Measurements from ENCODE around the gene MRPL24.

DNA sequence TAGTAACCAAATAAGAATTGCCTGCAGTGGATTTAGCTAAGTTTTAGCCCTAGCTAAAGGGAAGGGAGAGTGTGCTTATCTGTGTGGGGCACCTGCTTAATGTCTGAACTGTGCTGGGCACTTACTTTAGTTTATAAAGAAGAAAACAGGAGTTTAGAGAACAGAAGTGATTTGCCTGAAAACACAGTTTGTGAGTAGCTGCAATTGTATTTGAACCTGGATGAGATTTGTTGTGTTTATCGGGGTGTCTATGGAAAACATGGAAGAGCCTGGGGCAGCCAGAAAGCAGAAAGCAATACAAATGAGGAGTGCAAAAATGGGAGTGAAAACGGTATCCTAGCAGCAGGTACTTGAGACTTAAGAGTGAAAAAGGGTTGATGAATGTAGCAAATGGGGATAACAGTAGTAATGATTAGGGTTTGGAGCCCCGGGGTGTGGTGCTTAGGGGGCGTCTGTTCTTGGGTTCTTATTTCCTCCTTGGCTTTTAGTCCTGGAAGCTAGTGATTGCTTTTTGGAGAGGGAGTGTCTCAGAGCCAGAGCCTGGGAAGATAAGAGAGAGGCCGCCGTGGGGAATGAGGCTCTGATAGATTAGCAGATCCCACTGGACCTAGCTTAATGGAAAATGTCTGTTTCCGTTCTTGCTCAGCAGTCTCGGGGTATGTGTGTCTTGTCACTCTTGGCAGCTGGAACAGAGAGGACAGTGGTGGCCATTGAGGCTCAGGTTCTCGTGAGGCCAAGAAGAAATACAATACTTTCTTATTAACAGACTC lies 32.0 kb upstream of the MRPL24 start:
- TF ChIP-seq, protein P1, sequence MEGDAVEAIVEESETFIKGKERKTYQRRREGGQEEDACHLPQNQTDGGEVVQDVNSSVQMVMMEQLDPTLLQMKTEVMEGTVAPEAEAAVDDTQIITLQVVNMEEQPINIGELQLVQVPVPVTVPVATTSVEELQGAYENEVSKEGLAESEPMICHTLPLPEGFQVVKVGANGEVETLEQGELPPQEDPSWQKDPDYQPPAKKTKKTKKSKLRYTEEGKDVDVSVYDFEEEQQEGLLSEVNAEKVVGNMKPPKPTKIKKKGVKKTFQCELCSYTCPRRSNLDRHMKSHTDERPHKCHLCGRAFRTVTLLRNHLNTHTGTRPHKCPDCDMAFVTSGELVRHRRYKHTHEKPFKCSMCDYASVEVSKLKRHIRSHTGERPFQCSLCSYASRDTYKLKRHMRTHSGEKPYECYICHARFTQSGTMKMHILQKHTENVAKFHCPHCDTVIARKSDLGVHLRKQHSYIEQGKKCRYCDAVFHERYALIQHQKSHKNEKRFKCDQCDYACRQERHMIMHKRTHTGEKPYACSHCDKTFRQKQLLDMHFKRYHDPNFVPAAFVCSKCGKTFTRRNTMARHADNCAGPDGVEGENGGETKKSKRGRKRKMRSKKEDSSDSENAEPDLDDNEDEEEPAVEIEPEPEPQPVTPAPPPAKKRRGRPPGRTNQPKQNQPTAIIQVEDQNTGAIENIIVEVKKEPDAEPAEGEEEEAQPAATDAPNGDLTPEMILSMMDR (conservative IDR thresholded peaks at IDR 0.05; ENCODE audit: low read length): no peak
- no peak for TF ChIP-seq EZH2phosphoT487 (IDR thresholded peaks at IDR 0.05; ENCODE audit: borderline replicate concordance, low read depth, low read length)
